ENCODE measurements around the gene SPATA21. TPM values are rescaled to one million over a fixed set of nuclear protein-coding genes. Genes with fewer than 3 reads are reported as not detected.

The SPATA21 gene
- total RNA-seq, 2 donors from 2014 or later = not detected

- no peak for TF ChIP-seq CTCF (IDR thresholded peaks at IDR 0.05)
- no peak for DNase-seq (ENCODE audit: low spot score)
- no peaks in the 10 kb centered on the region for H3K27me3 ChIP-seq
- H3K4me3 ChIP-seq = no peak overlapping the region
- no peak overlapping the region for H3K27ac ChIP-seq
- peaks cover 47% of the 10 kb centered on the region for H3K36me3 ChIP-seq
- no peaks in the 10 kb centered on the region for H3K9me3 ChIP-seq
- no peaks in the 10 kb centered on the region for H3K4me1 ChIP-seq
Measured at GRCh38 chr1:16474166-16474800, 37.1 kb upstream of the SPATA21 start.

- H3K36me3 ChIP-seq = peaks cover 10% of the 10 kb centered on the region
- DNase-seq (ENCODE audit: low spot score) = no peak
- H3K4me1 ChIP-seq = no peaks in the 10 kb centered on the region
- no peaks in the 10 kb centered on the region for H3K9me3 ChIP-seq
- no peak for TF ChIP-seq CTCF (IDR thresholded peaks at IDR 0.05)
- no peaks in the 10 kb centered on the region for H3K27me3 ChIP-seq
- H3K4me3 ChIP-seq = no peak overlapping the region
- no peak overlapping the region for H3K27ac ChIP-seq
Measured at GRCh38 chr1:16468558-16468957, 31.3 kb upstream of the SPATA21 start.

- no peak for DNase-seq (ENCODE audit: low spot score)
- peaks cover 11% of the 10 kb centered on the region for H3K36me3 ChIP-seq
- H3K4me3 ChIP-seq = no peak overlapping the region
Measured at GRCh38 chr1:16464917-16465625, 27.8 kb upstream of the SPATA21 start.

GRCh38 chr1:16462773-16463330, 25.6 kb upstream of the SPATA21 start:
- Histone ChIP-seq H3K4me1 (no peaks in the 10 kb centered on the region), H3K4me3 (no peak overlapping the region), H3K27ac (no peak overlapping the region), H3K27me3 (no peaks in the 10 kb centered on the region), H3K36me3 (peaks cover 24% of the 10 kb centered on the region), H3K9me3 (no peaks in the 10 kb centered on the region)
- no peak for TF ChIP-seq CTCF (IDR thresholded peaks at IDR 0.05)
- DNase-seq (ENCODE audit: low spot score) = no peak

More at GRCh38 chr1:16464917-16465625, 27.8 kb upstream of the SPATA21 start:
- Histone ChIP-seq H3K27me3 (no peaks in the 10 kb centered on the region), H3K9me3 (no peaks in the 10 kb centered on the region), H3K27ac (no peak overlapping the region), H3K4me1 (no peaks in the 10 kb centered on the region)
- no peak for TF ChIP-seq CTCF (IDR thresholded peaks at IDR 0.05)

- Histone ChIP-seq H3K36me3 (peaks cover 32% of the 10 kb centered on the region), H3K27me3 (no peaks in the 10 kb centered on the region), H3K4me3 (no peak overlapping the region), H3K4me1 (no peaks in the 10 kb centered on the region), H3K9me3 (no peaks in the 10 kb centered on the region), H3K27ac (no peak overlapping the region)
- TF ChIP-seq CTCF (IDR thresholded peaks at IDR 0.05) = no peak
- no peak for DNase-seq (ENCODE audit: low spot score)
Measured at GRCh38 chr1:16461681-16462080, 24.5 kb upstream of the SPATA21 start.

Data from right atrium auricular region (tissue), 2 donors.